Mesenchymal stem cell (in vitro differentiated cells and primary cell): ENCODE measurements around the gene WARS2.
A peak's percentile ranks its signal among the peaks of the same experiment; 100 is the strongest.

ENCODE experiments used
- DNase-seq: peaks from one replicate; pipeline ENCODE4 v3.0.0-alpha.2; 2013
- H2AFZ ChIP-seq: one replicate; pipeline ENCODE4 v1.6.1; 2013; ENCODE audit warnings: low read depth, mild to moderate bottlenecking, control low read depth, inconsistent platforms, low read length, moderate library complexity
- H2AK5ac ChIP-seq: 2 replicates; pipeline ENCODE4 v1.6.1; 2013; ENCODE audit warnings: low read length, moderate library complexity, mild to moderate bottlenecking, inconsistent platforms; ENCODE audit not compliant: severe bottlenecking
- H2BK120ac ChIP-seq: one replicate; pipeline ENCODE4 v1.6.1; 2013; ENCODE audit warnings: low read depth, mild to moderate bottlenecking, inconsistent platforms, low read length, moderate library complexity
- H2BK12ac ChIP-seq, 2 experiments: one replicate each; pipeline ENCODE4 v1.6.1; 2013; ENCODE audit warnings: inconsistent platforms in 2 of 2, low read length in 2 of 2, mild to moderate bottlenecking in 2 of 2, moderate library complexity in 2 of 2, control low read depth in 1 of 2
- H2BK15ac ChIP-seq: one replicate; pipeline ENCODE4 v1.6.1; 2013; ENCODE audit warnings: mild to moderate bottlenecking, low read depth, inconsistent platforms; ENCODE audit not compliant: poor library complexity, severe bottlenecking
- H2BK5ac ChIP-seq: 2 replicates; pipeline ENCODE4 v1.6.1; 2013; ENCODE audit warnings: low read depth, mild to moderate bottlenecking, low read length, control low read depth, inconsistent platforms; ENCODE audit not compliant: poor library complexity, severe bottlenecking
- H3K14ac ChIP-seq, 2 experiments: one replicate each; pipeline ENCODE4 v1.6.1; 2013; ENCODE audit warnings: inconsistent platforms in 2 of 2, low read length in 2 of 2, control low read depth in 1 of 2, mild to moderate bottlenecking in 1 of 2, moderate library complexity in 1 of 2
- H3K18ac ChIP-seq, 2 experiments: one replicate each; pipeline ENCODE4 v1.6.1; 2013; ENCODE audit warnings: inconsistent platforms in 2 of 2, low read length in 2 of 2, control low read depth in 1 of 2, low read depth in 1 of 2, mild to moderate bottlenecking in 1 of 2
- H3K23ac ChIP-seq, 2 experiments: one replicate each; pipeline ENCODE4 v1.6.1; 2013; ENCODE audit warnings: inconsistent platforms in 2 of 2, low read length in 2 of 2, mild to moderate bottlenecking in 2 of 2, moderate library complexity in 2 of 2, control low read depth in 1 of 2
- H3K27ac ChIP-seq: 2 replicates; pipeline ENCODE4 v1.5.1; 2013; ENCODE audit warnings: mild to moderate bottlenecking, moderate library complexity, low read length, control low read depth, inconsistent platforms; ENCODE audit not compliant: poor library complexity, severe bottlenecking
- H3K27me3 ChIP-seq, 2 experiments: 2 replicates each; pipeline versions ENCODE4 v1.6.1 to v1.7.0; 2013; ENCODE audit warnings: low read length in 2 of 2, mild to moderate bottlenecking in 2 of 2, moderate library complexity in 2 of 2, control low read depth in 1 of 2, inconsistent platforms in 1 of 2; ENCODE audit not compliant: control insufficient read depth in 1 of 2, insufficient read depth in 1 of 2
- H3K36me3 ChIP-seq, 2 experiments: 2 replicates each; pipeline versions ENCODE4 v1.6.1 to v1.7.0; 2013; ENCODE audit warnings: low read length in 2 of 2, control low read depth in 1 of 2, inconsistent platforms in 1 of 2, low read depth in 1 of 2, mild to moderate bottlenecking in 1 of 2; ENCODE audit not compliant: insufficient read depth in 2 of 2, control insufficient read depth in 1 of 2
- H3K4ac ChIP-seq, 2 experiments: one replicate each; pipeline ENCODE4 v1.6.1; 2013; ENCODE audit warnings: inconsistent platforms in 2 of 2, low read length in 2 of 2, mild to moderate bottlenecking in 2 of 2, moderate library complexity in 2 of 2, control low read depth in 1 of 2, low read depth in 1 of 2
- H3K4me1 ChIP-seq: 2 replicates; pipeline ENCODE4 v1.6.1; 2013; ENCODE audit warnings: low read depth, low read length, control low read depth; ENCODE audit not compliant: control insufficient read depth, insufficient read depth
- H3K4me2 ChIP-seq: 2 replicates; pipeline ENCODE4 v1.6.1; 2013; ENCODE audit warnings: low read length, mild to moderate bottlenecking, inconsistent platforms; ENCODE audit not compliant: poor library complexity, severe bottlenecking
- H3K4me3 ChIP-seq, 2 experiments: 2 replicates each; pipeline versions ENCODE4 v1.5.1 to v1.7.0; 2013; ENCODE audit warnings: low read length in 2 of 2, mild to moderate bottlenecking in 2 of 2, control low read depth in 1 of 2, low read depth in 1 of 2; ENCODE audit not compliant: insufficient read depth in 1 of 2
- H3K79me1 ChIP-seq: replicated peaks from 2 replicates; pipeline ENCODE4 v1.6.1; 2013; ENCODE audit warnings: mild to moderate bottlenecking, control low read depth, low read length, inconsistent platforms; ENCODE audit not compliant: poor library complexity, severe bottlenecking
- H3K9ac ChIP-seq: 2 replicates; pipeline ENCODE4 v1.7.0; 2013; ENCODE audit warnings: mild to moderate bottlenecking, low read length, moderate library complexity
- H3K9me3 ChIP-seq: 2 replicates; pipeline ENCODE4 v1.7.0; 2013; ENCODE audit warnings: mild to moderate bottlenecking, low read length; ENCODE audit not compliant: control insufficient read depth
- H4K8ac ChIP-seq: one replicate; pipeline ENCODE4 v1.6.1; 2013; ENCODE audit warnings: inconsistent platforms, mild to moderate bottlenecking, low read length, moderate library complexity
- H4K91ac ChIP-seq: one replicate; pipeline ENCODE4 v1.6.1; 2013; ENCODE audit warnings: mild to moderate bottlenecking, low read length, inconsistent platforms
- WGBS: methylation state at CpG from one replicate; pipeline ENCODE4 v1.1.7; 2013; ENCODE audit warnings: mixed read lengths; 5-methylcytosine and 5-hydroxymethylcytosine counted together

Gene WARS2

GRCh38 chr1:119143706-119144105 is 3.3 kb upstream of the WARS2 start:
- H2BK12ac ChIP-seq = no peak overlapping the region
- peaks cover 7% of the 10 kb centered on the region for H3K79me1 ChIP-seq
- no peak overlapping the region for H4K91ac ChIP-seq
- H3K27ac ChIP-seq = no peak overlapping the region
- no peak overlapping the region for H2BK5ac ChIP-seq
- no peak overlapping the region for H3K4me3 ChIP-seq
- no peak overlapping the region for H3K14ac ChIP-seq
- H3K9ac ChIP-seq = no peak overlapping the region
- H3K4ac ChIP-seq = no peak overlapping the region
- no peak overlapping the region for H2BK120ac ChIP-seq
- no peaks in the 10 kb centered on the region for H3K9me3 ChIP-seq
- H3K36me3 ChIP-seq = no peaks in the 10 kb centered on the region
- H2AFZ ChIP-seq = no peak overlapping the region
- H3K18ac ChIP-seq = no peak overlapping the region
- H3K4me1 ChIP-seq = peaks cover 6% of the 10 kb centered on the region
- no peak overlapping the region for H2AK5ac ChIP-seq
- H3K4me2 ChIP-seq = no peak overlapping the region
- H3K23ac ChIP-seq = no peak overlapping the region
- no peak for DNase-seq
- H3K27me3 ChIP-seq = no peaks in the 10 kb centered on the region
- WGBS = no CpG with 5 or more reads among the region's 1 CpG
- no peak overlapping the region for H4K8ac ChIP-seq
- no peak overlapping the region for H2BK15ac ChIP-seq

- Histone ChIP-seq H2AK5ac (no peak overlapping the region), H3K4me3 (peak overlapping the region in 1 of 2 experiments; percentile 88), H4K91ac (no peak overlapping the region), H2BK12ac (no peak overlapping the region), H3K18ac (no peak overlapping the region), H2BK15ac (no peak overlapping the region), H3K79me1 (peaks cover 9% of the 10 kb centered on the region), H2BK120ac (no peak overlapping the region), H2BK5ac (no peak overlapping the region), H3K9ac (peak overlapping the region; percentile 97), H3K27ac (no peak overlapping the region), H3K14ac (no peak overlapping the region), H3K23ac (no peak overlapping the region), H3K9me3 (no peaks in the 10 kb centered on the region), H3K36me3 (no peaks in the 10 kb centered on the region), H3K27me3 (no peaks in the 10 kb centered on the region), H3K4me2 (no peak overlapping the region), H3K4ac (no peak overlapping the region), H4K8ac (no peak overlapping the region), H2AFZ (no peak overlapping the region), H3K4me1 (peaks cover 6% of the 10 kb centered on the region)
- DNase-seq = no peak
- no CpG with 5 or more reads among the region's 1 CpG for WGBS
Observed at GRCh38 chr1:119141660-119142059, 1.2 kb upstream of the WARS2 start.

- no peak for DNase-seq
- no peak overlapping the region for H2BK15ac ChIP-seq
- peak overlapping the region; percentile 76 for H3K27ac ChIP-seq
- H3K4ac ChIP-seq = peak overlapping the region; percentile 5 to 57
- no peak overlapping the region for H2BK12ac ChIP-seq
- H3K4me2 ChIP-seq = peak overlapping the region; percentile 62
- WGBS = 67% methylated on average over 11 of the region's 11 CpGs
- H3K9ac ChIP-seq = peak overlapping the region; percentile 97
- H3K18ac ChIP-seq = no peak overlapping the region
- no peaks in the 10 kb centered on the region for H3K36me3 ChIP-seq
- no peak overlapping the region for H2BK120ac ChIP-seq
- no peaks in the 10 kb centered on the region for H3K9me3 ChIP-seq
- H3K14ac ChIP-seq = no peak overlapping the region
- peaks cover 9% of the 10 kb centered on the region for H3K79me1 ChIP-seq
- peak overlapping the region; percentile 31 to 88 for H3K4me3 ChIP-seq
- H4K91ac ChIP-seq = no peak overlapping the region
- H2AK5ac ChIP-seq = peak overlapping the region; percentile 61
- H3K27me3 ChIP-seq = no peaks in the 10 kb centered on the region
- H3K4me1 ChIP-seq = peaks cover 7% of the 10 kb centered on the region
- no peak overlapping the region for H2BK5ac ChIP-seq
- peak overlapping the region; percentile 78 for H4K8ac ChIP-seq
- no peak overlapping the region for H2AFZ ChIP-seq
- no peak overlapping the region for H3K23ac ChIP-seq
Observed at GRCh38 chr1:119141020-119141424, 569 bp upstream of the WARS2 start.

- H3K14ac ChIP-seq = peak overlapping the region in 1 of 2 experiments; percentile 68
- H2BK5ac ChIP-seq = no peak overlapping the region
- peak overlapping the region in 1 of 2 experiments; percentile 24 for H3K4ac ChIP-seq
- no peak overlapping the region for H2AK5ac ChIP-seq
- WGBS = 4% methylated on average over 7 of the region's 10 CpGs
- peak overlapping the region; percentile 65 to 88 for H3K4me3 ChIP-seq
- peak overlapping the region; percentile 68 for H3K4me2 ChIP-seq
- peaks cover 9% of the 10 kb centered on the region for H3K79me1 ChIP-seq
- H3K9me3 ChIP-seq = no peaks in the 10 kb centered on the region
- H3K27ac ChIP-seq = peak overlapping the region; percentile 47
- peak overlapping the region in 1 of 2 experiments; percentile 8 for H3K18ac ChIP-seq
- no peak overlapping the region for H2BK12ac ChIP-seq
- H3K27me3 ChIP-seq = no peaks in the 10 kb centered on the region
- no peak overlapping the region for H2BK15ac ChIP-seq
- H2AFZ ChIP-seq = peak overlapping the region; percentile 44
- peaks cover 8% of the 10 kb centered on the region for H3K4me1 ChIP-seq
- no peak for DNase-seq
- H3K9ac ChIP-seq = peak overlapping the region; percentile 97
- H4K91ac ChIP-seq = no peak overlapping the region
- no peak overlapping the region for H3K23ac ChIP-seq
- no peak overlapping the region for H2BK120ac ChIP-seq
- peak overlapping the region; percentile 21 for H4K8ac ChIP-seq
- H3K36me3 ChIP-seq = no peaks in the 10 kb centered on the region
Observed at GRCh38 chr1:119139857-119140176, 636 bp downstream of the WARS2 start.
